Measurements from ENCODE around the gene RBM20. TPM values are rescaled to one million over a fixed set of nuclear protein-coding genes. Genes with fewer than 3 reads are reported as not detected.

Gene RBM20
- total RNA-seq, 1 experiment from 2014 or later = not detected

GRCh38 chr10:110695539-110695886 is 51.4 kb downstream of the RBM20 start:
- Mint-ChIP-seq H3K4me1 (ENCODE audit: low read depth, unreplicated experiment) (no peaks in the 10 kb centered on the region), H3K4me3 (ENCODE audit: low read depth, unreplicated experiment) (no peak overlapping the region), H3K9me3 (ENCODE audit: low read depth, unreplicated experiment) (peaks cover 2% of the 10 kb centered on the region), H3K36me3 (ENCODE audit: insufficient read depth, unreplicated experiment) (no peaks in the 10 kb centered on the region), H3K27ac (ENCODE audit: unreplicated experiment) (no peak overlapping the region), H3K27me3 (ENCODE audit: unreplicated experiment) (peaks cover 48% of the 10 kb centered on the region)
- intact Hi-C loops (cut with micrococcal nuclease; ENCODE audit: unreplicated experiment) = no loop called here
- no peak for TF ChIP-seq CTCF (IDR thresholded peaks at IDR 0.05; ENCODE audit: unreplicated experiment)
- CTCF ChIA-PET = no interaction called here
- DNase-seq = no peak
- BruUV-seq (replicated peaks) = no TSS peak

GRCh38 chr10:110696436-110696835 is 52.3 kb downstream of the RBM20 start:
- H3K36me3 Mint-ChIP-seq (ENCODE audit: insufficient read depth, unreplicated experiment) = no peaks in the 10 kb centered on the region
- no peak overlapping the region for H3K4me3 Mint-ChIP-seq (ENCODE audit: low read depth, unreplicated experiment)
- H3K27me3 Mint-ChIP-seq (ENCODE audit: unreplicated experiment) = peaks cover 45% of the 10 kb centered on the region
- no peak for DNase-seq
- no peak for TF ChIP-seq CTCF (IDR thresholded peaks at IDR 0.05; ENCODE audit: unreplicated experiment)
- BruUV-seq (replicated peaks) = no TSS peak
- CTCF ChIA-PET = interaction anchor here (0.7 kb wide), 1 partner anchor 515 kb away, joined by 3 read pairs; no protein-coding TSS in a partner anchor
- intact Hi-C loops (cut with micrococcal nuclease; ENCODE audit: unreplicated experiment) = no loop called here
- H3K4me1 Mint-ChIP-seq (ENCODE audit: low read depth, unreplicated experiment) = no peaks in the 10 kb centered on the region
- H3K27ac Mint-ChIP-seq (ENCODE audit: unreplicated experiment) = no peak overlapping the region
- peaks cover 2% of the 10 kb centered on the region for H3K9me3 Mint-ChIP-seq (ENCODE audit: low read depth, unreplicated experiment)

- H3K27me3 Mint-ChIP-seq (ENCODE audit: unreplicated experiment) = peaks cover 26% of the 10 kb centered on the region
- no peak for DNase-seq
- TF ChIP-seq CTCF (IDR thresholded peaks at IDR 0.05; ENCODE audit: unreplicated experiment) = no peak
- no peak overlapping the region for H3K4me3 Mint-ChIP-seq (ENCODE audit: low read depth, unreplicated experiment)
- no peak overlapping the region for H3K27ac Mint-ChIP-seq (ENCODE audit: unreplicated experiment)
- H3K4me1 Mint-ChIP-seq (ENCODE audit: low read depth, unreplicated experiment) = no peaks in the 10 kb centered on the region
- intact Hi-C loops (cut with micrococcal nuclease; ENCODE audit: unreplicated experiment) = no loop called here
- no peaks in the 10 kb centered on the region for H3K9me3 Mint-ChIP-seq (ENCODE audit: low read depth, unreplicated experiment)
- no TSS peak for BruUV-seq (replicated peaks)
- CTCF ChIA-PET = no interaction called here
- H3K36me3 Mint-ChIP-seq (ENCODE audit: insufficient read depth, unreplicated experiment) = no peaks in the 10 kb centered on the region
Measured at GRCh38 chr10:110698340-110698739, 54.2 kb downstream of the RBM20 start.

GRCh38 chr10:110698782-110699201 is 54.7 kb downstream of the RBM20 start:
- Mint-ChIP-seq H3K27ac (ENCODE audit: unreplicated experiment) (no peak overlapping the region), H3K9me3 (ENCODE audit: low read depth, unreplicated experiment) (no peaks in the 10 kb centered on the region), H3K4me3 (ENCODE audit: low read depth, unreplicated experiment) (no peak overlapping the region), H3K4me1 (ENCODE audit: low read depth, unreplicated experiment) (no peaks in the 10 kb centered on the region), H3K36me3 (ENCODE audit: insufficient read depth, unreplicated experiment) (no peaks in the 10 kb centered on the region), H3K27me3 (ENCODE audit: unreplicated experiment) (peaks cover 25% of the 10 kb centered on the region)
- BruUV-seq (replicated peaks) = no TSS peak
- TF ChIP-seq CTCF (IDR thresholded peaks at IDR 0.05; ENCODE audit: unreplicated experiment) = no peak
- intact Hi-C loops (cut with micrococcal nuclease; ENCODE audit: unreplicated experiment) = no loop called here
- CTCF ChIA-PET = no interaction called here
- DNase-seq = no peak

All from Calu3 (cell line).